ENCODE measurements around the gene TNNI3K.

DNA sequence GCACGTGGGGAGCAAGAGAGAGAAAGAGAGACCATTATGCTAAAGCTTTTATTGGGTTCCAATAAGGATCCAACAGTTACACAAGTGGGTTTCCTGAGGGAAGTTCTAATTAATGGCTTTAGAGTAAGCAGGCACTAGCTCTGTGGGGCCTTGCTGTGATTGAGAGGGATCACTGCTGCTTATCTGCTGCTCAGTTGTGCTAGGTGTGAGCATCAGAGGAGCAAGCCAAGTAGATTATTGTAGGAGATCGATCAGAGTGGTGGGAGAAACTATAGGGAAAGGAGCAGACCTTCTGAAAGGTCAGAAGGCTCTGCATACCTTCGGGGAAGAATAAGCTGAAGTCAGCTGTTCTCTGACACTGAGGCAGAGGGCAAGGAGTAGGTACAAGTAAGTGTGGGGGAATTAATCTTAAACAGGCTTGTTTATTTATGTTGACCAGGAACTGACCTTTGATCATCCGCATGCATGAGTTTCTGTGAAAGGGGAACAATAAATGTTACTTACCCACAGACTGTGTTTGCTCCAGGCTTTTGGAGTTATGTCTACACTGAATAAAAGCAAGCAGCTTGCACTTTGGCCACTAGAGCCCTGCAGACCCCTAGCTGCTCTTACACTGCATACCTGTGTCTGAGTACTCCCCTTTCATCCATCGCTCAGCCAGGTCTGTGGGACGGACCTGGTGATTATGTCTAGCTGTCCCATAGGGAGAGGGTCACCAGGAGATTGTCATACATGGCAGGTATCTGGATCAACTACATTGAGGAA is 89.7 kb downstream of the TNNI3K start:
- TF ChIP-seq, protein P1, sequence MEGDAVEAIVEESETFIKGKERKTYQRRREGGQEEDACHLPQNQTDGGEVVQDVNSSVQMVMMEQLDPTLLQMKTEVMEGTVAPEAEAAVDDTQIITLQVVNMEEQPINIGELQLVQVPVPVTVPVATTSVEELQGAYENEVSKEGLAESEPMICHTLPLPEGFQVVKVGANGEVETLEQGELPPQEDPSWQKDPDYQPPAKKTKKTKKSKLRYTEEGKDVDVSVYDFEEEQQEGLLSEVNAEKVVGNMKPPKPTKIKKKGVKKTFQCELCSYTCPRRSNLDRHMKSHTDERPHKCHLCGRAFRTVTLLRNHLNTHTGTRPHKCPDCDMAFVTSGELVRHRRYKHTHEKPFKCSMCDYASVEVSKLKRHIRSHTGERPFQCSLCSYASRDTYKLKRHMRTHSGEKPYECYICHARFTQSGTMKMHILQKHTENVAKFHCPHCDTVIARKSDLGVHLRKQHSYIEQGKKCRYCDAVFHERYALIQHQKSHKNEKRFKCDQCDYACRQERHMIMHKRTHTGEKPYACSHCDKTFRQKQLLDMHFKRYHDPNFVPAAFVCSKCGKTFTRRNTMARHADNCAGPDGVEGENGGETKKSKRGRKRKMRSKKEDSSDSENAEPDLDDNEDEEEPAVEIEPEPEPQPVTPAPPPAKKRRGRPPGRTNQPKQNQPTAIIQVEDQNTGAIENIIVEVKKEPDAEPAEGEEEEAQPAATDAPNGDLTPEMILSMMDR (IDR thresholded peaks at IDR 0.05): no peak
- no peak for TF ChIP-seq POLR2A (IDR thresholded peaks at IDR 0.05)
